GM19395 (cell line): ENCODE results near the gene TMTC1.

Experiments
- ATAC-seq: cut with Tn5 transposase; IDR thresholded peaks from one replicate; pipeline ENCODE4 v1.9.1; 2021; ENCODE audit warnings: mild to moderate bottlenecking, moderate library complexity; ENCODE audit not compliant: unreplicated experiment

Gene TMTC1

DNA sequence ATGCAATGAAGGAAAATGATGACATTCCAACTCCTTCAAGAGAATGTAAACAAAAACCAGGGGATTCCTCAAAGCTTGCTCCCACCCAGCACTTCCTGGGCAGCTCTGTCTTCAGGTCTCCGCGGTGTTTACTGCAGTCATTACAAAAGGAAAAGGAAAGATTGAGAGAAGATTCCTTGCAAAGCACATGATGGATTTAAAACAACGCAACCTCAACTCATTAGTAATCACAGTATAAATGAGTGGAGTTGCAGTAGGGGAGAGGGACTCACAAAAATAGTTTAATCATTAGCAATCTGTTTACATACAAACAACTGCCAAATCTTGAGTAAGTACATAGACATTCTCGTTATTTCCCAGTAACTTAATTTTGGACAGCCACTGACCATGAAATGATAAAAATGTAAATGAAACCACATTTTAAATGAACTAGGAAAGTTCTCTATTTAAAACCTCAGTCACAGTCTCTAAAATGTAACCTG, 236.6 kb downstream of the TMTC1 start:
- ATAC-seq: no peak

GRCh38 chr12:29546000-29546399, 237.7 kb downstream of the TMTC1 start:
- no peak for ATAC-seq

- peak; percentile 90 for ATAC-seq
Measured at GRCh38 chr12:29545102-29545467, 238.7 kb downstream of the TMTC1 start.

DNA sequence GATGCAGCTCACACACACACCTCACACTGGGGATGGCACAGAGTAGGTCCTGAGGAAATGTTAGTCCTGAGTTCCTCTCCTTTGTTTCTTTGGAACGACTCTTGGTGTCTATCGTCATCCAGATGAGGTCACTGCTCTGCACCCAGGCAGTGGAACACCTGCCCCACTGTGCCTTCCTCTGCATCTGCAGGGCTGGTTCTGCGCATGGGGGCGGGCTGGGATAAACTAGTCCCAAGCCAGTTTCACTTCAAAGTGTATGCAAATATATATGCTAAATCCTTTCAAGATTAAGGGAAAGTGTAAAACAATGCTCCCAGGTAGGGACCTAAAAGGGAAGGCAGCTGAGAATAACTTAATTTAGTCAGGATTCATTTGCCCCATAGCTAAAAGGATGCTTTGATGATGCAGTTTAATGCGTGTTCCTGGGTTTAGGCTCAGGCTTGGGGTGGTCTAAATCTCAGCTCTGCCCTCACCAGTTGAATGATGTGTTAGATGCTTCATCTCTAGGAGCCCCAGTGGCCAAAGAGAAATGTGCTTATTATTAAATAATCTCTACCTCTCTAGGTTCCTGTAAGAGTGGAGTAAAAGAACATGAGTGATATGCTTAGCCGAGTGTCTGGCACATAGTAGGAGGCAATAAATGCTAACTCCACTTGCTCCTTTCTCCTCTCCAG, 239.2 kb downstream of the TMTC1 start:
- peak; percentile 56 for ATAC-seq

GRCh38 chr12:29543036-29543435, 240.7 kb downstream of the TMTC1 start:
- ATAC-seq: no peak

GRCh38 chr12:29537298-29537697, 246.4 kb downstream of the TMTC1 start:
- ATAC-seq: no peak

GRCh38 chr12:29534935-29535334, 248.8 kb downstream of the TMTC1 start:
- ATAC-seq: no peak

DNA sequence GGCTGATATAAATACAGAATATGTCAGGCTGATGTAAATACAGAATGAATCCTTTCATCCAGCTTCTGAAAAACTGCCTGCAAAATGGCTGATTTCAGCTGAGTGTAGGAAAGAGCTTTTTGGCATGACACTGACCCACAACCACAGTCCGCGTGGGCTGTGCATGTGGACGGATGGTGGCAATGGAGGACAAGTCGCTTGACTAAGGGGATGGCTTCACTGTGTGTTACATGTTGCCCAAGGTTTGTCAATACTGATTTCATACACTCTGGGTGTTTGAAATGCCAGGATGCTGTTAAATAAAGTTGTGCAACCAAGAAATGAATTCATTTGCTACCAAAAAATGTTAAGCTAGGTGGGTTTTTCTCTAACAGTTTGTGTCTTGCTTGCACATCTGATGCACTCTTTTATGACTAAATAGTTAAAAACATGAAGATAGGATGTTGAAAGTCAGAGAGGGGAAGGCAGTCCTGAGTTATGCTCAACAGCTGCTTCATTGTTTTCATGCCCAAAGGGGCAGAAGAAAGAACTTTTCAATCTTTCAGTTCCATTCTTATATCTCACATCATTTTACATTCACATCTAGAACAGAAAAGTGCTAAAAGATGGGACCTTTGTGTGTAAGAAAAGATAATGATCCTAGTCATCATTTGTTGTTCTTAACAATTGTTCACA, 249.8 kb downstream of the TMTC1 start:
- no peak for ATAC-seq

DNA sequence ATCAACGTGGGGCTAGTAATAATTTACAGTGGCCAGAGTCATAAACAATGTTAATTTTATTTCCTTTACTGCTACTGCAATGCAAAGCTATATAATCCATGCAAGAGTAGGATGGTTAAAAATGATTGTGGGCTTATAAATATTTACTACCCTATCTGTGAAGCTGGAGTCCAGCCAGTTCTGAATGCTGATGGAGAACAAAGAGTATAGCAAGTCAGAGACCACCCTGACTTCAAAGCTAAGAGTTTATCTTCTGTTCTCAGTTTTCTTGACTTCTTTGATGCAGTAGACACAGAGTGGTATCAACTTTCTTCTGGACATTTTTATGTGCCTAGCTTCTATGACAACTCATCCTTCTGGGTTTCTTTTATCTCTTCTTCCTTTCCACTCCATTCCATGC, 252.3 kb downstream of the TMTC1 start:
- no peak for ATAC-seq

DNA sequence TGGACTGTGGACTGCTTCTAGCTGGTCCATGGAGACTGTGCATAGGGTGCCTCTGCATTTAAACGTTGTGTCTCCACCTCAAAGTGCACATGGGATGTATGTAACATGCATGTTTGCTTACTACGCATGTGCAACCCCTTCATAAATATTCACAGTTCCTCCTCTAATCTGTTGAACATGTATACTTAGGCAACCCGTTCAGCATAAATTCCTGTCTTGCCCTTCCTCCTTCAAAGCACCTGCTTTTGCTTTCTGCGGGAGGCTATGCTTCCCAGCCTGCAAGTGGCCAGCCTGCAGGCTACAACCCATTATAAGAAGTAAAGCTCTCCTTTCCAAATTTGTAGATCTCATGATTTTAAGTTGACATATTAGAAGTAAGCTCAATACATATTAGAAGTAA, 253.3 kb downstream of the TMTC1 start:
- no peak for ATAC-seq

GRCh38 chr12:29528161-29528560, 255.6 kb downstream of the TMTC1 start:
- no peak for ATAC-seq

GRCh38 chr12:29521951-29522350, 261.8 kb downstream of the TMTC1 start:
- no peak for ATAC-seq

- ATAC-seq: no peak
Measured at GRCh38 chr12:29519585-29520182, 264.1 kb downstream of the TMTC1 start.

GRCh38 chr12:29518407-29518806, 265.3 kb downstream of the TMTC1 start:
- ATAC-seq: no peak

DNA sequence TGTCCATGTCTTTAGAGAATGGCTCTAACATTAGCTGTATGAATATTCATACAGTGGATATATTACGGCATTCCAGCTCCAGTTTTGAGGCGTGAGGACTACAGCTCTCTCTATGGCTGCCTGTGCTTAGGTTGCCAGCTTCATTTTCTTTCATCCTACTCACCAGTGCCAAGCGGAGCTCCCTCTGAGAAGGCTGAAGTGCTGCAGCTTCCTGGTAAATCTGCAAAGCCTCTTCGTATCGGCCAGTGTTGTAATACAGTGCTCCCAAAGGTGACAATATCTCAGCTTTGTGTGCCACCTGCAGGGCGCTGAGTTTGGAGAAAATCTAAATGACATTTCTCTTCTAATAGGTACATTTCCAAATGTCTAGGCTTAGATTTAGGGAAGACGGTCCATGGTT, 266.5 kb downstream of the TMTC1 start:
- ATAC-seq: no peak

- ATAC-seq: no peak
Measured at GRCh38 chr12:29516431-29516875, 267.3 kb downstream of the TMTC1 start.

- no peak for ATAC-seq
Measured at GRCh38 chr12:29510591-29511185, 273.1 kb downstream of the TMTC1 start.

- ATAC-seq: no peak
Measured at GRCh38 chr12:29509503-29509902, 274.2 kb downstream of the TMTC1 start.

GRCh38 chr12:29508949-29509348, 274.8 kb downstream of the TMTC1 start:
- no peak for ATAC-seq

GRCh38 chr12:29505122-29505521, 278.6 kb downstream of the TMTC1 start:
- ATAC-seq: no peak

DNA sequence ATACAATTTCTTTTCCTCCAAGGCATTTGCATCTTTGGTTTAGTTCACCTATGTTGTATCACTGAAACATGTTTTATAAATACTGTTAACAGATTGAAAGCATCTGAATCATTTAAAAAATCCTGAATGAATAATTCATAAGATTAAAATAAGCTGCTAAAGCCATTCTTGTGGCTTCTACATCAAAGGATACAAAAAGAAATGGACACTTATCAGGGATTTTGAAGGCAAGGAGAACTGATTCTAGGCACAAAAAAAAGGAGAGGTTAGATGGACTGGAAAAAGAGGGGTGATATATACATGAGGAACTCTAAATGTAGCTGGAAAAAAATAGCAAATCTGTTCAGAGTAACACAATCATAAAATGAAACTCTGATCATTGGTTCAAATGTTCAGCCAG, 280.5 kb downstream of the TMTC1 start:
- ATAC-seq: no peak

- no peak for ATAC-seq
Measured at GRCh38 chr12:29499235-29499634, 284.5 kb downstream of the TMTC1 start.
